ENCODE results near the gene KCNC4.

KCNC4 gene

GRCh38 chr1:110209715-110210603 is at the start of gene KCNC4:
Gene KCNC4 (plus strand): TSS chr1:110210314. CDS start chr1:110211500, 1,186 bp downstream.
- peak; percentile 55 to 64 for DNase-seq

DNA sequence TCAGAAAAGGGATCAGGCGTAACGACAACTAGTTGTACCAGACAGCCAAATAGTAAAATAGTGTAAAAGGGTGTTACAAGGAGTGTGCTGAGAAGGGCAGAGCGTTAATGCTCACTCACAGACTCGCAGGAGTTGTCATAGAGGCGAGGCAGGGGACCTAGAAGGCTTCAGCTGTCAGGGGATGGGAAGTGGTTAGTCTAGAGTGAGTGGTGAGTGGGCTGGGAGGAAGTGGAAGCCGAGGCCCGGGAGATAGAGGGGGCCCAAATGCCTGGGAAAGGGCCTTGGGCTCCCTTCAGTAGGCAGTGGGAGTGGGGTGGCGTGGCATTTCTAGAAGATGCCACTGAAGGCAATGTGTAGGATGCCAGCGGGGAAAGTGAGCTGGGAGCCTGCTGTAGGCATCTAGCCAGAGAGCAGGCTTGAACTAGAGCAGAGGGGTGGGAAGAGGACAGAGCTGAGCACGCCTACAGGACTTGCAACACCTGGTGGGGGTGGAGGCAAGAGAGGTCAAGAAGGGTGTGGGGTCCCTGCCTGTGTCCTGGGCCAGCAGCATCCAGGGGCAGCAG is 49.5 kb upstream of the KCNC4 start:
- no peak for DNase-seq

DNA sequence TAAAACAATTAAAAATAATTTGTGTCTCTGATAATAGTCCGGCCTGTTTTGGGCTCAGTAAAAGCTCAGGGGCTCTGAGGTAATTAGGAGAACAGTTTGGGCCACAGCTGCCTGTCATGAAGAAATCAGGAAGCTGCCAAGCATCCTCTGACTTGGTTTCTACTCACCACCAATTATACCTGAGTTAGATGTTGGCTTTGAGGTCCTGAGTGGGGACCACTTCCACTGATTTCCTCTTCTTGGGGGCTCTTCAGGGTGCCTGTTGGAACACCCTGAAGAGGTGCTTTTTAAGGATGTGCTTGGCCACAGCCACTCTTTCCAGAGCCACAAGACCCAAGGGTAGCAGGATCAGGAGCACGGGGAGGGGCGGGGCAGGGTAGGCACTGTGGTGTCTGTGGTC is 48.9 kb upstream of the KCNC4 start:
- DNase-seq = no peak

DNA sequence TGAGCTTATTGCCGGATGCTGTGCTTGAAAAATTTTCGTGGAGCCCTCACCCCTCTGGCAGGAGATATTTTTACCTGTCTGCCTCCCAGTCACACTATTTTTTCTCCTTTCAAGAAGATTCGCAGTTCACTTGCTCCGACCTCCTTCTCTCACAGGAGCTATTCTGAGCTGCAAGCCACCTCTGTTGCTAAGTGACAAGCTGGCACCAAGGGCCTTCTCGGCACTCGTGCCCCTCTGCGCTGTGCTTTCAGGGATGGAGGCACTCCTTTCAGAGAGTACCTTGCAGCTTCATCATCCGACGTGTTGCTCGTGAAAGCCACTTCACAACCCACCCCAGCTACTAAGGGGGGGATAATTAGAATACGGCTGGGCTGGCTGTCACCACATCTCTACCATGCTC is 48.3 kb upstream of the KCNC4 start:
- DNase-seq = no peak

GRCh38 chr1:110163591-110163990 is 46.5 kb upstream of the KCNC4 start:
- DNase-seq = peak in 1 of 2 experiments; percentile 61

DNA sequence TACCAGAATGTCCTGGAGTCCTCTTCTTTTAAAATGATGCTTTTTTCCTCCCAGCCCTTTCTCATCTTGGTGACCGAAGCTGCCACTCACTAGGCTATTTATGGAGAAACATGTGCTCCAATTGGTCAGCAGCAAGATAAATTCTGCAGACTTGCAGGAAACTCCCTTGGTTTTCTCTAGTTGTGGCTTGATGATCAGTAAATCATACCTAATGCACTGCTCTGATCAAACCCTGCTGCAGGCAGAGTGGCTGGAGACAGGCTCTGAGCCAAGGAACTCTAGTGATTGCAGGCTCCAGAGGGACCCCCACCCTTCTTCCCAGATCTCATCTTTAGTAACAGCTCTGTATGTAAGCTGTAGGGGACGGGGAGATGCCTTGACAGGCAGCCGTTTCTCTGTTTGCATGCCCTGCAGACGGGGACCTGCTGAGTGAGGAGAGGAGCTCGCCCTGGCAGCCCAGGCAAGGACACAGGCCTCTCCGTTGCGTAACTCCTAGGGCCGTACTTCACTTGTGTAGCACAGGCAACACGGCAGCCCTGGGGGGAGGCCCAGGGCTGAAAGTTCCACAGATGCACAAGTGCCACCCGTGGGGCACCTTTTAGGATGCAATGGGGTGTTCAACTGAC is 45.3 kb upstream of the KCNC4 start:
- DNase-seq = no peak

DNA sequence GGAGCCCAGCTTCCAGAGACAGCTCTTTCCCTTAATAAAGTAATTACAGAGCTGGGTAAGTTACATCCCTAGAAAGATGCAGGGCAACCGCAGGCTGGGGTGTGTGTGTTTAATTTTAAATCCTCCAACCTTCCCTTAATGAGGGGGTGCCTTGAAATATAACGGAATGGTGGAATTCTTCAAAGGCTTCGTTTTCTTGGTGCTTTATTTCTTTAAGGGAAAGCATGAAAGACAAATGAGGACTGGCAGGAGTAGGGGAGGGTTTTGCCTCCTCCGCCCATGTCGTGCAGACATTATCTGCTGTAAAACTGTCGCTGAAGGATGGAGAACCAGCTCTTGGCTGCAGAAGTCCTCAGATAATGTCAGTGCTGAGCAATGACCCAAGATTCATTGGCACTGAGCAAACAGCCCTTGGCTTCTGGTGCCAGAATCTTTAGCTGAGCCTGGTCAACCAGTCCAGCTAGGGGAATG is 44.3 kb upstream of the KCNC4 start:
- no peak for DNase-seq

GRCh38 chr1:110166861-110167260 is 43.3 kb upstream of the KCNC4 start:
- no peak for DNase-seq

DNA sequence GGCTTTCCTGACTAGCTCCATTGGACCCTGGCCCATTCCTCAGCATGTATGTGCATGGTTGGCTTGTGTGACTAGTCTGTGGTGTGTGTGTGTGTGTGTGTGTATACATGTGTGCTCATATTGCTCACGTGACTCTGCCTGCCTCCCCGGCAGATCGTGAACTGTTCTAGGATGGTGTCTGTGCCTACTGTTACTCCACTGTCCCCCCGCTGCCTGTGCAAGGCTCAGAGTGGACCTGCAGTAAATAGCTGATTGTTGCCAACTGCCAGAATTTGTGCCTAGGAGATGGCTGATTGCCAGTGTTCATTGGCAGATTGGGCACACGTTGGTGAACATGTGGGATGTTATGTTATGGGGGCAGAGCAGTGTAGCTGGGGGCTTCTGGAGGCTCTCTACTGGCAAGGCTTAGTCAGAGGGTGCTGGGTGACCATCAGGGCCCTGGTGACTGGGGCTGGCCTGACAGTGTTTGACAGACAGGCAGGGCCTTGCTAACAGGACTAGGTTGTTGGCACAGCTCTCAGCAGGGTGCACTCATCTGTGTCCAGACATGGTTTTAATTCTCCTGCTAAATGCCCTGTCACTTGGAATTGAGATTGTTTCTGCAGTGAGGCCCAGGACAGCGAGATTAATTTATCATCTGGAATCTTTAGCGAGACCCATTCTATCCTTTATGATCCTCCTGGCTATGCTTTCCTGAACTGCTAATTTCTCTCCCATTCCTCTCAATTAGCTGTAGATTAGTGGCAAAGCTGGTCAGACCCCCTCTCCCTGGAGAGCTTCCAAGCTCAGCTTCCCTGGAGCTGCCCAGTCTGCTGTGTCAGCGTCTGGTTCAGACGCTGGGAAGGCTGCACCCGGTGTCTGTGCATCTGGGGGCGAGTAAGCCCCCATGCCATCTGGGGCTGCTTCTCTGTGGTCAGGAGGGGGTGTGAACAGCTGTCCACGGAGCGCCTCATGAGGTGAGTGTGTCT is 39.1 kb upstream of the KCNC4 start:
- peak; percentile 20 to 46 for DNase-seq

- DNase-seq = no peak
These were observed 38.1 kb upstream of the KCNC4 start for GRCh38 chr1:110172001-110172400.

DNA sequence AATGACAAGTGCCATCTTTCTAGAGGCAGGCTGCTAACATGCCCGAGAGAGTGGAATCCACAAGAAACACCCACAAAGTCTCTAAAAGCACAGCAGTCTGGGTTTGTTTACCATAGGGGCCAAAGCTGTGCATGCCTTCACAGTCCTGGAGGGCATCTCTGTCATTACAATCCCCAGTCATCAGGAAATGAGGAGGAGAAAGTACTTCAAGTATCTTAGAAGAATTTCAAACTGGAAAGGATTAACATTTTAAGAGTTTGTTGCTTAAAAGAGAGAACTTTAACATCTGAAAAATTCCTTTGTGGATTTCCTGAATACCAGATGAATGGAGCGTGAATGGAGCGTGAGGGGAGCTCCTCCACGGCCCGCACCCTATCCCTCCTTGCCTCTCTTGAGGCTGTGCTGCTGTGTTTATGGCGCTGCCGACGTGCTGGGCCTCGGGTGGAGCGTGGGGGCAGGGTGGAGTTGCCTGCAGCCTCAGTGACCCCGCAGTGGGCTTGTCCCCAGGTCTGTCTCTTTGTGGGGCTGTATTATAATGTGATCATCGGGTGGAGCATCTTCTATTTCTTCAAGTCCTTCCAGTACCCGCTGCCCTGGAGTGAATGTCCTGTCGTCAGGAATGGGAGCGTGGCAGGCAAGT is 36.5 kb upstream of the KCNC4 start:
- DNase-seq = no peak

GRCh38 chr1:110174961-110175360 is 35.2 kb upstream of the KCNC4 start:
- DNase-seq = no peak

GRCh38 chr1:110176299-110176956 is 33.7 kb upstream of the KCNC4 start:
- DNase-seq = peak; percentile 67 to 77

- DNase-seq = no peak
These were observed 32.3 kb upstream of the KCNC4 start for GRCh38 chr1:110177775-110178174.

DNA sequence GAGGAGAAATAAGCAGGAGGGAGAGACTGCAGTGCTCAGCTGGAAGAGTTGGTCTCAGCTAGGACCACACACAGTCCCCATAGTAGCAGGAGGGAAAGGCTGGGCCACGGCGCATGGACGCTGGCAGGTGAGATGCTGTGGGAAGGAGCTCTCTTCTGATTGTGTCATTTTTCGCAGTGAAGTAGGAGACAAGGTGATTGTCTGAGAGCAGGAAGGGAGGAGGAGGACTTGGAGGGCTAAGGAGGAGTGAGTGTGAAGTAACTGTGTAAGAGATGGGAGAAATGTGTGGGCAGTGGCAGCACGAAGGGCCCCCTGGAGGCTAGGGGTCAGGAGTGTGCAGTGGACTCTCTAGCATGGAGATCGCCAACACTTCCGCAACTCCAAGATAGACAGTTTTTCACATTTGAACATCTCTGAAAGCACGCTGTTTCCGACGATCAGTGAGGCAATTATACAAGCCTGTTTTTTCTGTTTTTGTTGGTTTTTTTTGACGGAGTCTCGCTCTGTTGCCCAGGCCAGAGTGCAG is 26.4 kb upstream of the KCNC4 start:
- no peak for DNase-seq

DNA sequence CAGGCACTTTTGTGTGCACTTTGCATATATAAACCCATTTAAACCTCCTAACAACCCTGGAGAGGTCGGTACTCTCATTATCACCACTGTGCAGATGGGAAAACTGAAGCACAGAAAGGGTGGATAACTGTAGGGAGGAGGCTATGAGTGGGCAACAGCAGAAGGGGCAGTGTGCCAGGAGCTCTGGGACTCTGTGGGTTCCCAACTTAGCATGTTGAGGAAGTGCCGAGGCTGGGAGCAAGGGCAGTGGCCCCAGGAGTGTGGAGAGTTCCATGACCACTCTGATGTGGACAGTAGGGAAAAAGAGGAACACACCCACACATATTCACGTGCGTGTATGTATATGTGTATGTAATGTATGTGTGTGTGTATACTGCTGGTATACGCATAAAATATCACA is 25.7 kb upstream of the KCNC4 start:
- DNase-seq = no peak

- peak; percentile 21 to 76 for DNase-seq
These were observed 24.9 kb upstream of the KCNC4 start for GRCh38 chr1:110185181-110185580.

GRCh38 chr1:110186558-110186957 is 23.6 kb upstream of the KCNC4 start:
- no peak for DNase-seq

- no peak for DNase-seq
These were observed 22.8 kb upstream of the KCNC4 start for GRCh38 chr1:110187139-110187890.

DNA sequence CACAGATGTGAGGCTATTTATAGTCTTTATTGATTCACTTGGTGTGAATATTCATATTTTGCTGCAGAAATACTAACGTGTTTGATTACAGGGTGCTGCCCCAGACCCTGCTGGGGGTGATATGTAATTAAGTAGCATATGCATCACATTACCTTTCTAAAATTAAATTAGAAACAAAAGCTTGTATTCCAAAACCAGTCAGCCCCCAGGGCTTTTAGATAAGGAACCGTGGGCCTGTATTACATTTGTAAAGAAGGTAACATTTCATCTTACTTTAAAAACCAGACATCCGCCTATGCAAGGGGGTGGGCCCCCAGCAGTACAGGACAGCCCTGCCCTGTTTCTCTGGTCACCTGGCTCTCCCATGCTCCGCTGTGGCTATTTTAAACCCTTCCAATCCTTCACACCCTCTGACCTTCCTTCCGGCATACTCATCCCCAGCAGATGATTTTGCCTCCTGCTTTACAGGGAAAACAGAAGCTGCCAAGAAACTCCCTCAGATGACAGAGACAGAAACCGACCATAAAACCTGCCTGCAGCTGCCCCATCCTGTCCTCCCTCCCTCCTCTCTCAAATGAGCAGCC is 22.0 kb upstream of the KCNC4 start:
- DNase-seq = peak in 1 of 2 experiments; percentile 45

All from NCI-H2081 (cell line).